Measurements from ENCODE around the gene QPRT.

- TF ChIP-seq CTCF (IDR thresholded peaks at IDR 0.05) (peak in 3 of 4 experiments; percentile 13 to 59 (median 37)), POLR2A (IDR thresholded peaks at IDR 0.05) (no peak)
Observed at GRCh38 chr16:29729116-29729521, 50.1 kb downstream of the QPRT start.
